KOPT-K1 (cell line): Measurements from ENCODE around the gene INTS15.

Source experiments
- H3K27ac ChIP-seq: fragments of 200-600 bp; sonication (generic); 2 replicates; pipeline ENCODE4 v1.5.1; 2016; ENCODE audit warnings: antibody characterized with exemption, mild to moderate bottlenecking, low read depth, low read length; ENCODE audit not compliant: poor library complexity, severe bottlenecking
- H3K36me3 ChIP-seq: fragments of 200-600 bp; sonication (generic); 2 replicates; pipeline ENCODE4 v1.5.1; 2017; ENCODE audit warnings: antibody characterized with exemption, mild to moderate bottlenecking, low read length, moderate library complexity; ENCODE audit not compliant: insufficient read depth
- H3K9me3 ChIP-seq: fragments of 200-600 bp; sonication (generic); 2 replicates; pipeline ENCODE4 v1.5.1; 2017; ENCODE audit warnings: antibody characterized with exemption, low read length, mild to moderate bottlenecking; ENCODE audit not compliant: insufficient read depth, poor library complexity, severe bottlenecking

Gene INTS15

DNA sequence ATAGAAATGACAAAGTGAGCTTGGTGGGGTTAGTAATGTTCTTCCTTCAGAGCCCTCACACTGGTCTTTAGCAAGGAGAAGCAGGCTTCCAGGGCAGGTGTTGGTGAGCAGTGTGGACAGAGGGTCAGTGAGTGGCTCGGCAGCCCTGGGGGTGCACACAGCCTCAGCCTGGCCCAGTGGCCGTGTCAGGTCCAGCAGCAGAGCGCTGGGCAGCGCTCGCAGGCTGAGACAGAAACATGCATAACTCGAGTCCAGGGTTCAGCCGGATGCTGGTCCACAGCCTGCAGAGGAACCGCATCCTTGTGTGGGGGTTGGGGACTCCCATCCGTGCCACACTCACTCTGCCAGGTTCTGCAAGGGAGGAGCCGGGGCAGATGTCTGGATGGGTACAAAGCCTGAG lies 14.6 kb downstream of the INTS15 start:
- Histone ChIP-seq H3K9me3 (no peaks in the 10 kb centered on the region), H3K36me3 (peaks cover 98% of the 10 kb centered on the region), H3K27ac (no peak overlapping the region)

DNA sequence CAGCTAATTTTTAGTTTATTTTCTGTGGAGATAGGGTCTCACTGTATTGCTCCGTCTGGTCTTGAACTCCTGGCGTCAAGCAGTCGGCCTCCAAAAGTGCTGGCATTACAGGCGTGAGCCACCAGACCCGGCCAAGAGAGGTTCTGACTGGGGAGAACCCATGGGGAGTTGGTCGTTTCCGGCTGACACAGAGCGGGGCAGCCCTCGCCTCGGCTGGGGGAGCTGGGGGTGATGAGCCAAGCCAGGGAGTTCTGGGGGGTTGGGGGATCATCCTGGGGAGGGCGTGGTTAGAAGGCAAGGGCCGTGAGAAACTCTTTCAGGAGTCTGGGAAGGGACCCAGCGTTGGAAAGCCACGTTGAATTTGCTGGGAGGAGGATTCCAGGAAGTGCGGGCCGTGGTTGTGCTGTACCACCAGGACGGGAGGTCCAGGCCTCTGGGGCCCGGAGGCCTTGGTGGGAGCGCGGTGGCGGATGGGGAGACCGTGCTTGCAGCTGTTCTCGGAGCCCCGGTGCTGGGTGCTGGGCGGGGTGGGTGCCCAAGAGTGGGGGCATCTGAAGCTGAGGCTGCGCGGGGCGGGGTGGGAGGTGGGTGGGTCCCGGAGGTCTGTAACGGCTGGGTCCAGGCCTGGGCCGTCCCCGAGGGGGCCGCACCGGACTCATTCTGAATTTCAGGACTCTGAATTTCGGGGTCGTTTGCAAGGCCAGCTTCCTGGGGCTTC lies 17.2 kb downstream of the INTS15 start:
- no peak overlapping the region for H3K27ac ChIP-seq
- peaks cover 82% of the 10 kb centered on the region for H3K36me3 ChIP-seq

DNA sequence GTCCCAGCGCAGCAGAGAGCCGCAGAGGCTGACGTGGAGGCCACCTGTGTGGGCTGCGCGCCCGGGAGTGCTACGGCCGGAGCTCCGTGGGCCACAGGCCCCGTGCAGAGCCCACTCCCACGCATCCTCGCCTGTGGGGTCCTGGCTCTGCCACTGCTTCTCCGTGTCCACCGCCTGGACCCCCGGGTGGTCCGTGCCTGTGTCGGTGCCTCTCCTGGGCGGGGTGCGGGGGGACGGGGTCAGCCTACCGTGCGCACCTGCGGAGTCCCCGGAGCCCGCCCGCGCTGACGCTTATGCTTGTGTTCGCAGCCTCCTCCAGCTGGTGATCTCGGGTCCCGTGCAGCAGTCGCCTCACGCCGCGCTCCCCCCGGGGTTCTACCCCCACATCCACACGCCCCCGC lies 17.8 kb downstream of the INTS15 start:
- Histone ChIP-seq H3K36me3 (peaks cover 75% of the 10 kb centered on the region), H3K27ac (no peak overlapping the region), H3K9me3 (no peaks in the 10 kb centered on the region)

More for the DNA sequence above, 17.2 kb downstream of the INTS15 start:
- H3K9me3 ChIP-seq: no peaks in the 10 kb centered on the region

DNA sequence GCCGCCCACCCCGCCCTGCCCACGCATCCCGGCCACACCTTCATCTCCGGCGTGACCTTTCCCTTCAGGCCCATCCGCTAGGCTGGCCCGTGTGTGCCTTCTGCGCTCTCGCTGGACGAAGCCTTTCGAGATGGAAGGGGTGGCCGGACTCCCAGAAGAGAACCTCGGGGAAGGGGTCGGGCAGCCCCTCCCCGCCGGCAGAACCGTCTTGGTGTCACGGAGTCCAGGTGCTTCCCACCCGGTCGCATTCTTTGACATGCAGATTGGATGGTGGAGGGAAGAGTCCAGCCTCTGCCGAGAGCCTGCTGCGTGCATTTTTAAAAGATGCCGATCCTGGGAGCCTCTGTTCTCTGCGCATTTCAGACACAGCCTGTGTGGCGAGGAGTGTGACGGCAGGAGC lies 18.3 kb downstream of the INTS15 start:
- peaks cover 71% of the 10 kb centered on the region for H3K36me3 ChIP-seq
- no peaks in the 10 kb centered on the region for H3K9me3 ChIP-seq
- no peak overlapping the region for H3K27ac ChIP-seq

DNA sequence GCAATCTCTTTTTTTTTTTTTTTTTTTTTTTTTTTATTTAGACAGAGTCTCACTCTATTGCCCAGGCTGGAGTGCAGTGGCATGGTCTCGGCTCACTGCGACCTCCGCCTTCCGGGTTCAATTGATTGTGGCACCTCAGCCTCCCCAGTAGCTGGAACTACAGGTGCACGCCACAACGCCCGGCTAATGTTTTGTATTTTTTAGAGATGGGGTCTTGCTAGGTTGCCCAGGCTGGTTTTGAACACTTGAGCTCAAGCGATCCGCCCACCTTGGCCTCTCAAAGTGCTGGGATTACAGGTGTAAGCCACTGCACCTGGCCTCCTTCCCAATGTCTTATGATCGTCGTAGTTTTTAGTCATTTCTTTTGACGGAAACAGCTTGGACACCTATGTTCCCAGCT lies 19.0 kb downstream of the INTS15 start:
- Histone ChIP-seq H3K27ac (no peak overlapping the region), H3K36me3 (peaks cover 64% of the 10 kb centered on the region), H3K9me3 (no peaks in the 10 kb centered on the region)

DNA sequence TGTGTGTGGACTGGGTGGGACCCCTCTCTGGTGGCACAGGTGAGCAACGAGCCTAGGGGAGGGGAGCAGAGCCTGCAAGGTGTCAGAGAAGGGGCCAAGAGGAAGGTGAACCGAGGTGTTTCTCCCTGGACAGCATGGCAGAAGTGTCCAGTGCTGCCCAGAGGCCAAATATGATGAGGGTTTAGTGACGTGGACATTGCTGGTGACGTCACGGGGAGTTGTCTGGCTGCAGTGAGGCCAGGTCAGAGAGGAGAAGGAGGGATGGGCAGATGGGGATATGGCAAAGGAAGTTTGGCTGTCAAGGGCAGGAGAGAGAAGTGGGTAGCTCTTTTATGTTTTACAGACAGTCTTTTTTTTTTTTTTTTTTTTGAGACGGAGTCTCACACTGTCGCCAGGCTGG lies 23.0 kb downstream of the INTS15 start:
- Histone ChIP-seq H3K27ac (no peak overlapping the region), H3K36me3 (peaks cover 26% of the 10 kb centered on the region), H3K9me3 (no peaks in the 10 kb centered on the region)

DNA sequence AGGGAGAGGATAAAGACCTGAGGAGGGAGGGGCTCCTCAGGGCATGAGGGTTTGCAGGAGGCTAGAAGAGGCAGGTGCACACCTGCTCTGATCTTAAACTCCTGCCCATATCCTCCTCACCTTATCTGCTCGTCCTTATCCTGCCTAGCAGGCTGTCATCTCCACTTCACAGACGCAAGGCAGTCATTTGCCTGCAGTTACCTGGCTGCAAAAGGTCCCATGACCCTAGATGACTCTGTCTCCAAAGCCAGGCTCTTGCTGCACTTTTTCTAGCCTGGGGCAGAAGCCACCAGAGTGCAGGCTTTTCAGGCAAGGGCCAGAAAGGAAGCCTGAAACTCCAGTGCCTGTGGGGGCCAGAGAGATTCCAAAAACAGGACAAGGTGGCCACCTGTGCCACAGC lies 23.9 kb downstream of the INTS15 start:
- Histone ChIP-seq H3K9me3 (no peaks in the 10 kb centered on the region), H3K36me3 (peaks cover 17% of the 10 kb centered on the region), H3K27ac (no peak overlapping the region)

DNA sequence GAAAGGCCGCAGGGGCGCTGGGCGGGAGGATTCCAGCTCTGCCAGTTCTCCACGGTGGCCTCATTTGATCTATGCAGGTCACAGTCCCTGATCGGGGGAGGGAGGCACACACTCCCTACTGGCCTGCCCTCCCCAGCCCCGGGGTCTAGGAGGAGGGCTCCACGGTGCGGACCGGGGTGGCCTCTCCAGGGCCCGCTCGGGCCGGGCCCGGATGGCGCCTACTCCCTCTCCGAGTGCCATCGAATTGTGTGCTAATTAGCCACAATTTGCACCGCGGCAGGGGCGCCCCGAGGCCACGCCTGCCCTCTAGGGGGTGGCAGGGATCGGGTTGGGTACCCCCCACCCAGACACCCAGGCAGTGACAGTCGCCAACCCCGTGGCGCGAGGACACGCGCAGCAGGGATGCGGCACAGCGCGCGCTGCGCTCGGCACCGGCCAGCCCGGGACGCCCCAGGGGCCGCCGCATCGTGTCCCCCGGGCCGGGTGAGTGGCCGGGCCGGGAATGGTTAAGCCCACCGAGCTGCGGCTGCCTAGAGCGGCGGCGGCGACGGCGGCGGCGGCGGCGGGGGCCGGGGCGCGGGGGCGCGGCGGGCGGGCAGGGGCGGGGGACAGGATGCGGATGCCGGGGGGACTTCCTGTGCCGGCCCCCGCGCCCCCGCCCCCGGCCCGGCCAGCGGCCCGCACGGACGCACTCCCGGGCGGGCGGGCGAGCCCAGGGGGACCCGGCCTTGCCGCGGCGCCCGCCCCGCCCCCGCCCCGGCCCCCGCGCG lies 25.3 kb downstream of the INTS15 start, which contains the start of gene ZNF853:
Gene ZNF853 (plus strand): TSS at position 658 of the 770 bp plus-strand sequence. CDS start 565 bp downstream, outside the sequence.
- Histone ChIP-seq H3K27ac (no peak within 1 kb of the TSS), H3K36me3 (peaks cover 3% of the 10 kb centered on the region; the same call in 1 of the 2 replicates), H3K9me3 (no peaks in the 10 kb centered on the region)

DNA sequence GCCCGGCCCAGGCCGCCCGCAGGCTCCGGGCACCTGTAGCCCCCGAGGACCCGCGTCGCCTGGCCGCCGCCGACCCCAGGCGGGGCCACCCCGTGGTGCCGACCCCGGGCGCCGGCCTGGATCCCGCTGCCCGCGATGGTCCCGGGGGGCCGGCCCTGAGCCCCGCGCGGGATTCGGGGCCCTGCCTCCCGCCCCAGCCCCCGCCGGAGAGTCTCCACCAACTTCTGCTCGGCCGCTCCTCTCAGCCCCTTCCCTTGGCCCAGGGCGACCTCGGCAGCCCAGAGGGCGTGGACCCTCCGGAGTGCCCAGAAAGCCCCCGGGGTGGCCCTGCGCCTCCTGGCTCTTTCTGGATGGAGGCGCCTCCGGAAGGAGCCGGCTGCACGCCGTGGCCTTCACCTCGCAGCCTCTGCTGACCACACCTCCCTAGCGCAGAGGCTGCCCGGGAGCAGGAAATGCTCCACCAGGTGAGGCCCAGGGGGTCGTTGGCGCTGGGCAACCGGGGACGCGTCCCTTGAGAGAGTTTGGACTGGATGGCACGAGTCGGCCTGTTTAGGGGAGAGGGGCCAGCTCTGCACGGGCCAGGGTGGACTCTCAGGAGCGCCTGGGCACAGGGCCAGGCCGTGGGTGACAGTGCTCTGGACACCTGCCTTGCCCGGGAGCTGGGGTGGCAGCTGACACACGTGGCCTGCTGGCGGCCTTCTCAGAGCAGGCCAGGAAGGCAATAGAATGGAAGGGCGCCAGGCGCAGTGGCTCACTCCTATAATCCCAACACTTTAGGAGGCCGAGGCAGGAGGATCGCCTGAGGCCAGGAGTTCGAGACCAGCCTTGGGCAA lies 26.1 kb downstream of the INTS15 start:
- Histone ChIP-seq H3K36me3 (no peaks in the 10 kb centered on the region; the same call in 1 of the 2 replicates), H3K27ac (no peak overlapping the region), H3K9me3 (no peaks in the 10 kb centered on the region)

DNA sequence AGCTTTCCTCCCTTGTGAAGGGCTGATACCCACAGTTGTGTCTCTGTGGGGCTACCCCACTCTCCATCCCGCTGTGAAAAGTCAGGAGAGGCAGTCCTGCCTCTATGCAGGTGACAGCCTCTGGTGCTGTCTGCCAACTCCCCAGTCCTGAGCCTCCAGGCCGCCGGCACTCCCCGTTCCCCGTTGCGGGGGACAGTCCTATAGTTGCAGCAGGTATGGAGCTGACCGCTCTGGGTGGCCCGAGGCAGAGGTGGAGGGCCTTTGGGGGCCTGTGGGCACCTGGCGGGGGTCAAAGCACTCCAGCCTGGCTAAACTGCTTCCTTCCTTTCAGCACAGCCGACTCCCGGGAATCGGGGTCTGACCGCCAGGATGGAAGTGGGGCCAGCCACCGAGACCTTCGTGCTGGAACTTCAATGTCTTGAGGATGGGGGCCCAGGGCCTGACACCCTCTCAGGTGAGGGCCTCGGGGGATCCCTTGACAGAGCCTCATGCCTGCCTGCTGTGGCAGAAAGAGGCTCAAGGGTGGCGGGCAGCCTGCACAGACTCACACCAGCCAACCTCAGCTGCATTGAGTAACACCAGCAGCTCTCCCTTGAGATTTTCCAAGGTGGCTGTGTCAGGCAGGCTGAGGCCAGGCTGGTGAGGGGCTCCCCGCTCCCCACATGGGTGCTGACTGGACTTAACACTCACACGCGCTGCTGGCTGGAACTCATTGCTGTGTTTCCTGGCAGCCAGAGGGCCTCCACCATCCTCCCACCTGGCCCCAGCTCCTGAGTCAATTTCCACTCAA lies 27.2 kb downstream of the INTS15 start:
- Histone ChIP-seq H3K36me3 (no peaks in the 10 kb centered on the region), H3K9me3 (no peaks in the 10 kb centered on the region), H3K27ac (no peak overlapping the region)

DNA sequence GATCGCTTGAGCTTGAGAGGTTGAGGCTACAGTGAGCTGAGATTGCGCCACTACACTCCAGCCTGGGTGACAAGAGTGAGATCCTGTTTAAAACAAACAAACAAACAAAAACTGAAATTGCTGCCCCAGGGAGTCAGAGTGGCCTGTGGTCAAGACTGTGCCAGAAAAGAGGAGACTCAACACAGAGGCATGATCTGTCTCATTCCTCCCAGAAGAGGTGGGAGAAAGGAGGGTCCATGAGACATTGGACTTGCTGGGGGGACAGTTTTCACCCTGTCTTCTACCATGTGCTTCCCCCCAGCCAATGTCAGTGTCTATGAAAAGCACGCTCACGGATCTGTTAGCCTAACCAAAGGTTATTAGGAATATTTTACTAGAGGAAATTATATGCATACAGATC lies 28.8 kb downstream of the INTS15 start:
- Histone ChIP-seq H3K27ac (no peak overlapping the region), H3K9me3 (no peaks in the 10 kb centered on the region), H3K36me3 (no peaks in the 10 kb centered on the region)

DNA sequence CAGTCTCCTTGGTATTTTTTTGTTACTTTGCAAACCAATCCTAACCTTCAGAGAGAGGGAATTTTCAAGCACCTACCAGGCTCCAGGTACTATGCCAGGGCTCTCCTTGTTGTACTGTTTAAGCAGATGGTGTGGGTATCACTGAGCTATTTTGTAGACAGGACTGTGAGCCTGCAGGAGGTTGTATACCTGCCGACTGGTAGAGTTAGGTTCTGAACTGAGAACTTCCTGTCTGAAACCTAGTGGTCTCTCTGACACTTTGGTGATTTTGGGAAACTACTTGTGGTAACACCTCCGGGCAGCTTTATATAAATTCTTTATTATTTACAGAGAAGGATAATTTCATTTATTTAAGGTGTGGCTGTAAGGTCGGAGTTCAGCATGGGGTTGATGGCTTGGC lies 30.1 kb downstream of the INTS15 start:
- Histone ChIP-seq H3K27ac (no peak overlapping the region), H3K9me3 (no peaks in the 10 kb centered on the region), H3K36me3 (no peaks in the 10 kb centered on the region)

DNA sequence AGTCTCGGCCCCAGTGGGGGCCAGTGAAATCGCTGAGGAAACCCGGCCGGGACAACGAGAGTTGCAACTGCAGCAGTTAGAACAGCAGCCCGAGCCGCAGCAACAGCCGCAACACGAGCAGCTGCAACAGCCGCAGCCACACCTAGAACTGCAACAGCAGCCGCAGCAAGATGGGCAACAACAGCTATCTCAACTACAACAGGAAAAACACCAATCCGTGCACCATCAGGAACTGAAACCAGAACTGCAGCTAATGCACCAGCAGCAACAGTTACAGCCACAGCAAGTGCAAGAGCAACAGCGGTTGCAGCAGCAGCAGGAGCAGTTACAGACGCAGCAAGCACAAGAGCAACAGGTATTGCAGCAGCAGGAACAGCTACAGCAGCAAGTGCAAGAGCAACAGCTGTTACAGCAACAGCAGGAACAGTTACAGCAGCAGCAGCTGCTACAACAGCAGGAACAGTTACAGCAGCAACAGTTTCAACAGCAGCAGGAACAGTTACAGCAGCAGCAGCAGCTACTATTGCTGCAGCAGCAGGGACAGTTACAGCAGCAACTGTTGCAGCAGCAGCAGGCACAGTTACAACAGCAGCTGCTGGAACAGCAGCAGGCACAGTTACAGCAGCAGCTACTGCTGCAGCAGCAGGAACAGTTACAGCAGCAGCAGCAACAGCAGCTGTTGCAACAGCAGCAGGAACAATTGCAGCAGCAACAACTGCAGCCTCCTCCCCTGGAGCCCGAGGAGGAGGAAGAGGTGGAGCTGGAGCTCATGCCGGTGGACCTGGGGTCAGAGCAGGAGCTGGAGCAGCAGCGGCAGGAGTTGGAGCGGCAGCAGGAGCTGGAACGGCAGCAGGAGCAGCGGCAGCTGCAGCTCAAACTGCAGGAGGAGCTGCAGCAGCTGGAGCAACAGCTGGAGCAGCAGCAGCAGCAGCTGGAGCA lies 31.6 kb downstream of the INTS15 start:
- Histone ChIP-seq H3K9me3 (no peaks in the 10 kb centered on the region), H3K36me3 (no peaks in the 10 kb centered on the region), H3K27ac (no peak overlapping the region)
